ENCODE measurements around the gene INPP5K.

The INPP5K gene

GRCh38 chr17:1490643-1491442 is 25.6 kb downstream of the INPP5K start:
- WGBS = 2% methylated on average over 52 of the region's 52 CpGs
- Histone ChIP-seq H3K27ac (ENCODE audit: low read depth, low read length) (peak overlapping the region; percentile 55; the same call in 1 of the 2 replicates), H3K9me3 (ENCODE audit: insufficient read depth, low read depth, low read length) (no peaks in the 10 kb centered on the region), H3K36me3 (ENCODE audit: insufficient read depth, low read length) (peaks cover 8% of the 10 kb centered on the region; the same call in 1 of the 2 replicates), H3K27me3 (ENCODE audit: insufficient read depth, low read length) (peaks cover 8% of the 10 kb centered on the region), H3K9ac (ENCODE audit: low read depth, low read length) (peak overlapping the region; percentile 42), H3K4me1 (ENCODE audit: insufficient read depth, low read length) (peaks cover 17% of the 10 kb centered on the region), H3K4me3 (ENCODE audit: low read length) (peak overlapping the region; percentile 67)

- Histone ChIP-seq H3K9me3 (ENCODE audit: insufficient read depth, low read depth, low read length) (no peaks in the 10 kb centered on the region), H3K27me3 (ENCODE audit: insufficient read depth, low read length) (peaks cover 8% of the 10 kb centered on the region), H3K4me1 (ENCODE audit: insufficient read depth, low read length) (peaks cover 23% of the 10 kb centered on the region), H3K4me3 (ENCODE audit: low read length) (peak overlapping the region; percentile 68), H3K36me3 (ENCODE audit: insufficient read depth, low read length) (no peaks in the 10 kb centered on the region), H3K27ac (ENCODE audit: low read depth, low read length) (peak overlapping the region; percentile 92; the same call in 1 of the 2 replicates), H3K9ac (ENCODE audit: low read depth, low read length) (peak overlapping the region; percentile 76)
- WGBS = 91% methylated on average over 7 of the region's 7 CpGs
These were observed 27.6 kb downstream of the INPP5K start for GRCh38 chr17:1488826-1489270.

- peak overlapping the region; percentile 68 for H3K4me3 ChIP-seq (ENCODE audit: low read length)
- H3K9ac ChIP-seq (ENCODE audit: low read depth, low read length) = peak overlapping the region; percentile 76
- no peaks in the 10 kb centered on the region for H3K9me3 ChIP-seq (ENCODE audit: insufficient read depth, low read depth, low read length)
- 5% methylated on average over 72 of the region's 72 CpGs for WGBS
- peaks cover 3% of the 10 kb centered on the region for H3K36me3 ChIP-seq (ENCODE audit: insufficient read depth, low read length)
- peak overlapping the region; percentile 92; the same call in 1 of the 2 replicates for H3K27ac ChIP-seq (ENCODE audit: low read depth, low read length)
- H3K27me3 ChIP-seq (ENCODE audit: insufficient read depth, low read length) = peaks cover 8% of the 10 kb centered on the region
- peaks cover 21% of the 10 kb centered on the region for H3K4me1 ChIP-seq (ENCODE audit: insufficient read depth, low read length)
These were observed 28.2 kb downstream of the INPP5K start for GRCh38 chr17:1487939-1488825.

GRCh38 chr17:1486802-1487695 is 29.4 kb downstream of the INPP5K start:
- Histone ChIP-seq H3K9ac (ENCODE audit: low read depth, low read length) (peak overlapping the region; percentile 76), H3K27me3 (ENCODE audit: insufficient read depth, low read length) (peaks cover 5% of the 10 kb centered on the region), H3K9me3 (ENCODE audit: insufficient read depth, low read depth, low read length) (no peaks in the 10 kb centered on the region), H3K4me1 (ENCODE audit: insufficient read depth, low read length) (peaks cover 15% of the 10 kb centered on the region), H3K36me3 (ENCODE audit: insufficient read depth, low read length) (peaks cover 11% of the 10 kb centered on the region), H3K4me3 (ENCODE audit: low read length) (peak overlapping the region; percentile 68), H3K27ac (ENCODE audit: low read depth, low read length) (peak overlapping the region; percentile 70; the same call in 1 of the 2 replicates)
- WGBS = 4% methylated on average over 74 of the region's 74 CpGs

GRCh38 chr17:1485423-1486376 is 30.7 kb downstream of the INPP5K start:
- H3K4me3 ChIP-seq (ENCODE audit: low read length) = peak overlapping the region; percentile 60
- 2% methylated on average over 108 of the region's 127 CpGs for WGBS
- H3K27me3 ChIP-seq (ENCODE audit: insufficient read depth, low read length) = peaks cover 2% of the 10 kb centered on the region; the same call in 1 of the 2 replicates
- H3K27ac ChIP-seq (ENCODE audit: low read depth, low read length) = peak overlapping the region; percentile 81; the same call in 1 of the 2 replicates
- H3K9ac ChIP-seq (ENCODE audit: low read depth, low read length) = peak overlapping the region; percentile 60
- H3K4me1 ChIP-seq (ENCODE audit: insufficient read depth, low read length) = peaks cover 15% of the 10 kb centered on the region
- no peaks in the 10 kb centered on the region for H3K9me3 ChIP-seq (ENCODE audit: insufficient read depth, low read depth, low read length)
- H3K36me3 ChIP-seq (ENCODE audit: insufficient read depth, low read length) = peaks cover 24% of the 10 kb centered on the region

GRCh38 chr17:1484676-1485422 is 31.6 kb downstream of the INPP5K start:
- Histone ChIP-seq H3K27me3 (ENCODE audit: insufficient read depth, low read length) (peaks cover 2% of the 10 kb centered on the region; the same call in 1 of the 2 replicates), H3K9me3 (ENCODE audit: insufficient read depth, low read depth, low read length) (no peaks in the 10 kb centered on the region), H3K9ac (ENCODE audit: low read depth, low read length) (peak overlapping the region; percentile 59), H3K36me3 (ENCODE audit: insufficient read depth, low read length) (peaks cover 29% of the 10 kb centered on the region), H3K4me3 (ENCODE audit: low read length) (peak overlapping the region; percentile 59), H3K27ac (ENCODE audit: low read depth, low read length) (peak overlapping the region; percentile 81; the same call in 1 of the 2 replicates), H3K4me1 (ENCODE audit: insufficient read depth, low read length) (peaks cover 12% of the 10 kb centered on the region)
- 11% methylated on average over 16 of the region's 19 CpGs for WGBS

GRCh38 chr17:1484060-1484535 is 32.3 kb downstream of the INPP5K start:
- peaks cover 12% of the 10 kb centered on the region for H3K4me1 ChIP-seq (ENCODE audit: insufficient read depth, low read length)
- H3K27me3 ChIP-seq (ENCODE audit: insufficient read depth, low read length) = peaks cover 2% of the 10 kb centered on the region; the same call in 1 of the 2 replicates
- no peak overlapping the region for H3K9ac ChIP-seq (ENCODE audit: low read depth, low read length)
- 92% methylated on average over 29 of the region's 29 CpGs for WGBS
- no peaks in the 10 kb centered on the region for H3K9me3 ChIP-seq (ENCODE audit: insufficient read depth, low read depth, low read length)
- H3K36me3 ChIP-seq (ENCODE audit: insufficient read depth, low read length) = peaks cover 33% of the 10 kb centered on the region
- H3K27ac ChIP-seq (ENCODE audit: low read depth, low read length) = no peak overlapping the region
- H3K4me3 ChIP-seq (ENCODE audit: low read length) = no peak overlapping the region

GRCh38 chr17:1482680-1483079 is 33.7 kb downstream of the INPP5K start:
- H3K9ac ChIP-seq (ENCODE audit: low read depth, low read length) = no peak overlapping the region
- H3K4me3 ChIP-seq (ENCODE audit: low read length) = no peak overlapping the region
- peaks cover 6% of the 10 kb centered on the region; the same call in 1 of the 2 replicates for H3K4me1 ChIP-seq (ENCODE audit: insufficient read depth, low read length)
- H3K27ac ChIP-seq (ENCODE audit: low read depth, low read length) = no peak overlapping the region
- no peaks in the 10 kb centered on the region for H3K9me3 ChIP-seq (ENCODE audit: insufficient read depth, low read depth, low read length)
- H3K36me3 ChIP-seq (ENCODE audit: insufficient read depth, low read length) = peaks cover 45% of the 10 kb centered on the region
- H3K27me3 ChIP-seq (ENCODE audit: insufficient read depth, low read length) = peaks cover 2% of the 10 kb centered on the region; the same call in 1 of the 2 replicates
- WGBS = 89% methylated on average over 19 of the region's 20 CpGs

- WGBS = 93% methylated on average over 11 of the region's 11 CpGs
- H3K4me3 ChIP-seq (ENCODE audit: low read length) = no peak overlapping the region
- no peaks in the 10 kb centered on the region for H3K9me3 ChIP-seq (ENCODE audit: insufficient read depth, low read depth, low read length)
- peaks cover 6% of the 10 kb centered on the region; the same call in 1 of the 2 replicates for H3K4me1 ChIP-seq (ENCODE audit: insufficient read depth, low read length)
- H3K36me3 ChIP-seq (ENCODE audit: insufficient read depth, low read length) = peaks cover 53% of the 10 kb centered on the region
- H3K27ac ChIP-seq (ENCODE audit: low read depth, low read length) = no peak overlapping the region
- H3K27me3 ChIP-seq (ENCODE audit: insufficient read depth, low read length) = peaks cover 2% of the 10 kb centered on the region; the same call in 1 of the 2 replicates
- no peak overlapping the region for H3K9ac ChIP-seq (ENCODE audit: low read depth, low read length)
These were observed 34.7 kb downstream of the INPP5K start for GRCh38 chr17:1481736-1482135.

All from HUES64 (cell line).